ENCODE results near the gene RRP1B.

The RRP1B gene

GRCh38 chr21:43631411-43632107 is 27.8 kb upstream of the RRP1B start:
- Mint-ChIP-seq H3K4me1 (no peaks in the 10 kb centered on the region), H3K27ac (no peak overlapping the region), H3K36me3 (no peaks in the 10 kb centered on the region), H3K27me3 (no peaks in the 10 kb centered on the region), H3K9me3 (no peaks in the 10 kb centered on the region), H3K4me3 (no peak overlapping the region)
- no peak for DNase-seq
- CTCF ChIA-PET, result no interaction called here

GRCh38 chr21:43632373-43632905 is 26.9 kb upstream of the RRP1B start:
- no peaks in the 10 kb centered on the region for H3K36me3 Mint-ChIP-seq
- no peak for DNase-seq
- H3K4me3 Mint-ChIP-seq, result no peak overlapping the region
- H3K9me3 Mint-ChIP-seq, result no peaks in the 10 kb centered on the region
- no peaks in the 10 kb centered on the region for H3K4me1 Mint-ChIP-seq
- no peaks in the 10 kb centered on the region for H3K27me3 Mint-ChIP-seq
- no peak overlapping the region for H3K27ac Mint-ChIP-seq
- CTCF ChIA-PET, result no interaction called here

- H3K9me3 Mint-ChIP-seq, result no peaks in the 10 kb centered on the region
- H3K27ac Mint-ChIP-seq, result no peak overlapping the region
- CTCF ChIA-PET, result no interaction called here
- H3K4me3 Mint-ChIP-seq, result no peak overlapping the region
- H3K36me3 Mint-ChIP-seq, result no peaks in the 10 kb centered on the region
- DNase-seq, result no peak
- H3K4me1 Mint-ChIP-seq, result no peaks in the 10 kb centered on the region
- no peaks in the 10 kb centered on the region for H3K27me3 Mint-ChIP-seq
These were observed 24.7 kb upstream of the RRP1B start for GRCh38 chr21:43634618-43635017.

DNA sequence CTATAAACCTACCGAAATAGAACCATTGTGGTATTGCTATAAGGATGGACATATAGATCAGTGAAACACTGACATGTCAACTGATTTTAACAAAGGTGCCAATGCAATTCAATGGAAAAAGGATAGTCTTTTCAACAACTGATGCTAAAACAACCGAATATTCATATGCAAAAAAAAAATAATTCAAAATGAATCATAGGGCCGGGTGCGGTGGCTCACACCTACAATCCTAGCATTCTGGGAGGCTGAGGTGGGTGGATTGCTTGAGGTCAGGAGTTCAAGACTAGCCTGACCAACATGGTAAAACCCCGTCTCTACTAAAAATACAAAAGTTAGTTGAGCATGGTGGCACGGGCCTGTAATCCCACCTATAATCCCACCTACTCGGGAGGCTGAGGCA is 23.9 kb upstream of the RRP1B start:
- H3K4me1 Mint-ChIP-seq, result no peaks in the 10 kb centered on the region
- H3K9me3 Mint-ChIP-seq, result no peaks in the 10 kb centered on the region
- H3K27me3 Mint-ChIP-seq, result no peaks in the 10 kb centered on the region
- CTCF ChIA-PET, result no interaction called here
- H3K27ac Mint-ChIP-seq, result no peak overlapping the region
- H3K36me3 Mint-ChIP-seq, result no peaks in the 10 kb centered on the region
- DNase-seq, result no peak
- no peak overlapping the region for H3K4me3 Mint-ChIP-seq

DNA sequence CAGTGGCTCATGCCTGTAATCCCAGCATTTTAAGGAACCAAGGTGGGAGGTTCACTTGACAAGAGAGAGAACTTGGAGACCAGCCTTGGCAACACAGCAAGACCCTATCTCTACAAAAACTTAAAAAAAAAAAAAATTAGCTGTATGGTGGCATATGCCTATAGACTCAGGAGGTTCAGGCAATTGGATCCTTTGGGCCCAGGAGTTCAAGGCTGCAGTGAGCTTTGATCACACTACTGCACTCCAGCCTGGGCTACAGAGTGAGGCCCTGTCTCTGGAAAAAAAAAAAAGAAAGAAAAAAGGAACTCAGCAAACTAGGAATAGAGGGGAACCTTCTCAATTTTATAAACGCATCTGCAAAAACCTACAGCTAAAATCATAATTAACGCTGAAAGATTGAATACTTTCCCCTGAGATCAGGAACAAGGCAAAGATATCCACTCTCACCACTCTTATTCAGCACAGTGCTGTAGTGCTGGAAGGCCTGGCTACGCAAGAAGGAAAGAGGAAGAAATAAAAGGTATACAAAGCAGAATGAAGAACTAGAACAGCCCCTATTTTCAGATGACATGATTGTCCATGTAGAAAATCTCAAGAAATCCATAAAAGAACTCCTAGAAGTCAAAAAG is 21.7 kb upstream of the RRP1B start:
- no peaks in the 10 kb centered on the region for H3K9me3 Mint-ChIP-seq
- peaks cover 5% of the 10 kb centered on the region for H3K27me3 Mint-ChIP-seq
- no peak overlapping the region for H3K27ac Mint-ChIP-seq
- CTCF ChIA-PET, result interaction anchor here (0.9 kb wide), 1 partner anchor 8 kb away, joined by 3 read pairs; no protein-coding TSS in a partner anchor
- H3K36me3 Mint-ChIP-seq, result no peaks in the 10 kb centered on the region
- H3K4me1 Mint-ChIP-seq, result no peaks in the 10 kb centered on the region
- DNase-seq, result no peak
- no peak overlapping the region for H3K4me3 Mint-ChIP-seq

DNA sequence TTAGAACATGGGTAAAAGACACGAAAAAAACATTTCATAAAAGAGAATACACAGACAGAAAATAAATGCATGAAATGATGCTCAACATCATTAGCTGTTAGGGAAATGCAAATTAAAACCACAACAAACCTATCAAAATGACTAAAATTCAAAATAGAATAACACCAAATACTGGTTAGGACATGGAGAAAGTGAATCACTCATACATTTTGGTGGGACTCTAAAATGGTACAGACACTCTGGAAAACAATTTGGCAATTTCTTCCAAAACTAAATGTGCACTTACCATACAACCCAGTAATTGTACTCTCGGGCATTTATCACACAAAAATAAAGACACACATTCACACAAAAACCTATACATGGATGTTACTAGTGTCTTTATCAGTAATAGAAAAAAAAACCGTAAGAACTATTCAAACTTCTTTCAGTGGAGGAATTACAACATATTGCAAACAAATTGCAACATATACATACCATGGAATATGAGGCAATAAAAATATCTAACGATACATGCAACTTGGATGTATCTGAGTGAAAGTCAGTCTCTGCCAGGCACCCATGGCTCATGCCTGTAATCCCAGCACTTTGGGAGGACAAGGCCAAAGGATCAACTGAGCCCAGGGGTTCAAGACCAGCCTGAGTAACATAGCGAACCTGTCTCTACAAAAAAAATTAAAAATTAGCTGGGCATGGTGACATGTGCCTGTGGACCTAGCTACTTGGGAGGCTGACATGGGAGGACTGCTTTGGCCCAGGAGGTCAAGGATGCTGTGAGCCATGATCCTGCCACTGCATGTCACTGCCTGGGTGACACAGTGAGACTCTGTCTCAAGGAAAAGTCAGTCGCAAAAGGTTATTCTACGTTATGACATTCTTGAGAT is 19.6 kb upstream of the RRP1B start:
- peaks cover 3% of the 10 kb centered on the region for H3K4me1 Mint-ChIP-seq
- no peak for DNase-seq
- CTCF ChIA-PET, result no interaction called here
- H3K9me3 Mint-ChIP-seq, result no peaks in the 10 kb centered on the region
- H3K4me3 Mint-ChIP-seq, result no peak overlapping the region
- no peak overlapping the region for H3K27ac Mint-ChIP-seq
- peaks cover 5% of the 10 kb centered on the region for H3K27me3 Mint-ChIP-seq
- H3K36me3 Mint-ChIP-seq, result no peaks in the 10 kb centered on the region

GRCh38 chr21:43640400-43640799 is 19.0 kb upstream of the RRP1B start:
- H3K4me1 Mint-ChIP-seq, result peaks cover 8% of the 10 kb centered on the region
- H3K27ac Mint-ChIP-seq, result no peak overlapping the region
- H3K4me3 Mint-ChIP-seq, result no peak overlapping the region
- CTCF ChIA-PET, result interaction anchor here (0.6 kb wide), 1 partner anchor 323 kb away, joined by 3 read pairs; no protein-coding TSS in a partner anchor
- H3K9me3 Mint-ChIP-seq, result no peaks in the 10 kb centered on the region
- DNase-seq, result no peak
- H3K27me3 Mint-ChIP-seq, result peaks cover 5% of the 10 kb centered on the region
- H3K36me3 Mint-ChIP-seq, result no peaks in the 10 kb centered on the region

DNA sequence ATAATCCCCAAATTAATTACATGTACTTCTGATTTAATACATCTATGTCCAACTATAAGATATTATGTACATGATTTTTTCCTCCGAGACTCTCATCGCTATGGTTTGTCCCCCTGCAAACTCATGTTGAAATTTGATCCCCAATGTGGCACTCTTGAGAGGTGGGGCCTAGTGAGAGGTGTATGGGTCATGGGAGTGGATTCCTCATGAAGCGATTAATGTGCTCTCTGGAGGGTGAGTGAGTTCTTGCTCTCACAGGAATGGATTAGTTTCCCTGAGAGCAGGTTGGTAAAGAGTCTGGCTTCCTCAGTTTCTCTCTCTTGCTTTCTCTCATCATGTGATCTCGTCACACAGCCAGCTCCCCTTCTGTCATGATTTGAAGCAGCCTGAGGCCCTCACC is 16.2 kb upstream of the RRP1B start:
- Mint-ChIP-seq H3K4me3 (no peak overlapping the region), H3K27ac (no peak overlapping the region), H3K36me3 (no peaks in the 10 kb centered on the region)

DNA sequence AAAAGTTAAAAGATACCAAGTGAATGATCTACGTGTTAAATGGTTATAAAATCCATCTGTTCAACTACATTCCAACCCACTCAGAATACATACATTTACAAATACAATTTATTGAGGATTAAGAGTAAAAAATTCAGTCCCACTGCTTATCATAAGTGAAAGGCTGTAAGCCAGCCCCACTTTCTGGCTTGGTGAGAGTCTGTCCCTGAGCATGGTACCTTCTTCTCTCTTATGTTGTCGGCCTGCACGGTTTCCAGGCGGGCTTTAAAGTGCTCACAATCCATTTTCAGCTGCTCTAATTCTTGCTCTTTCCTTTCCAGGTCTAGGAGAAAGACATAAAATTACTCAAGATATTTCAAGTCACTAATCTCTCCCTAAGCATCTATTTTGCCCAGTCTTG is 15.3 kb upstream of the RRP1B start:
- Mint-ChIP-seq H3K27ac (no peak overlapping the region), H3K4me3 (no peak overlapping the region), H3K36me3 (no peaks in the 10 kb centered on the region), H3K9me3 (no peaks in the 10 kb centered on the region), H3K27me3 (peaks cover 15% of the 10 kb centered on the region), H3K4me1 (peaks cover 22% of the 10 kb centered on the region)
- CTCF ChIA-PET, result interaction anchor here (2.1 kb wide), 1 partner anchor 32 kb away, joined by 15 read pairs; no protein-coding TSS in a partner anchor
- DNase-seq, result no peak

More for the DNA sequence above, 16.2 kb upstream of the RRP1B start:
- DNase-seq, result no peak
- Mint-ChIP-seq H3K9me3 (no peaks in the 10 kb centered on the region), H3K27me3 (peaks cover 10% of the 10 kb centered on the region), H3K4me1 (peaks cover 22% of the 10 kb centered on the region)
- CTCF ChIA-PET, result no interaction called here

GRCh38 chr21:43644609-43645008 is 14.8 kb upstream of the RRP1B start:
- no peak overlapping the region for H3K4me3 Mint-ChIP-seq
- no peak for DNase-seq
- no peaks in the 10 kb centered on the region for H3K36me3 Mint-ChIP-seq
- peaks cover 15% of the 10 kb centered on the region for H3K27me3 Mint-ChIP-seq
- H3K27ac Mint-ChIP-seq, result no peak overlapping the region
- no peaks in the 10 kb centered on the region for H3K9me3 Mint-ChIP-seq
- CTCF ChIA-PET, result interaction anchor here (1.5 to 2.1 kb wide), 2 partner anchors 32 to 37 kb away, joined by 4 to 15 read pairs; no protein-coding TSS in a partner anchor
- peaks cover 22% of the 10 kb centered on the region for H3K4me1 Mint-ChIP-seq

- Mint-ChIP-seq H3K4me1 (peaks cover 22% of the 10 kb centered on the region), H3K27me3 (peaks cover 15% of the 10 kb centered on the region), H3K36me3 (no peaks in the 10 kb centered on the region), H3K4me3 (peak overlapping the region; percentile 44), H3K9me3 (no peaks in the 10 kb centered on the region), H3K27ac (no peak overlapping the region)
- CTCF ChIA-PET, result interaction anchor here (0.8 to 2.1 kb wide), 10 partner anchors 8 to 442 kb away, joined by 3 to 15 read pairs (median 3); partner anchors contain the start of genes HSF2BP and RRP1B
- peak; percentile 55 for DNase-seq
These were observed 14.0 kb upstream of the RRP1B start for GRCh38 chr21:43645136-43645891.

- H3K4me3 Mint-ChIP-seq, result peak overlapping the region; percentile 44
- no peaks in the 10 kb centered on the region for H3K9me3 Mint-ChIP-seq
- CTCF ChIA-PET, result interaction anchor here (0.8 to 2.1 kb wide), 10 partner anchors 8 to 442 kb away, joined by 3 to 15 read pairs (median 3); partner anchors contain the start of genes HSF2BP and RRP1B
- peaks cover 22% of the 10 kb centered on the region for H3K4me1 Mint-ChIP-seq
- peaks cover 14% of the 10 kb centered on the region for H3K27me3 Mint-ChIP-seq
- no peak overlapping the region for H3K27ac Mint-ChIP-seq
- H3K36me3 Mint-ChIP-seq, result no peaks in the 10 kb centered on the region
- no peak for DNase-seq
These were observed 13.4 kb upstream of the RRP1B start for GRCh38 chr21:43645976-43646375.

DNA sequence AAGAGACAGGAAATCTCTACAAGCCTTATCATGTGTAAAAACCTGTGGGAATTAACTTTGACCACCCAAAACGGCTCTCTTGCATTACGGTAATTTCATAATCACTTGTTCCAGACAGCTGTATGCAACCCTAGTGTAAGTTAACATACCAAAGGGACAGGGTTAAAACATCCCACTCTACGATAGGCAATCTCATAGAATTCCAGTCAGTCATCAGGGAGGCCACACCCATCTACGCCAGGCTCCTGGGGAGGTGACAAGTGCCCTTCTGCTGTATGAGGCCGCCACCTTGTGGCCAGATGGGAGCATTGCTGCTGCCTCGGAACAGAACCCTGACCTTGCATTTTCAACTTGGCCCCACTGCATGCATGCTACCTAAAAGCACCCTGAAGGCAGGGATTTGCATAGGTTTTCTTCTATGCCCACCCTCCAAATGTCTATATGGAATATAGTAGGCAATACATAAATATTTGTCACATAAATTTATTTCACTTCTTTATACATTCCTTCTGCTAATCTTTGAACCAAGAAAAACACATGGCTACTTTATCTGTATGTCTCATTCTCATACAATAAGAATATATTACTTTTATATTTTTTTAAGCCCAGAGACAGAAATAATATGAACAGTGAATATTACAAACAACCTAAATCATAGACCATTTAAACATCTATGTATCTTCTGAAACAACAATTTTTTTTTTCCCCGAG is 12.7 kb upstream of the RRP1B start:
- Mint-ChIP-seq H3K4me3 (peak overlapping the region; percentile 1), H3K36me3 (no peaks in the 10 kb centered on the region), H3K9me3 (no peaks in the 10 kb centered on the region), H3K27ac (no peak overlapping the region), H3K4me1 (peaks cover 22% of the 10 kb centered on the region), H3K27me3 (peaks cover 10% of the 10 kb centered on the region)
- CTCF ChIA-PET, result interaction anchor here (1.2 to 1.8 kb wide), 3 partner anchors 13 to 284 kb away, joined by 3 to 4 read pairs (median 3); no protein-coding TSS in a partner anchor
- peak; percentile 89 for DNase-seq
